Right hindlimb (tissue), 1 donor: Measurements from ENCODE around the gene FARSB.

Source experiments
- DNase-seq: peaks from one replicate; pipeline ENCODE4 v3.0.0-alpha.2; 2018

The FARSB gene

DNA sequence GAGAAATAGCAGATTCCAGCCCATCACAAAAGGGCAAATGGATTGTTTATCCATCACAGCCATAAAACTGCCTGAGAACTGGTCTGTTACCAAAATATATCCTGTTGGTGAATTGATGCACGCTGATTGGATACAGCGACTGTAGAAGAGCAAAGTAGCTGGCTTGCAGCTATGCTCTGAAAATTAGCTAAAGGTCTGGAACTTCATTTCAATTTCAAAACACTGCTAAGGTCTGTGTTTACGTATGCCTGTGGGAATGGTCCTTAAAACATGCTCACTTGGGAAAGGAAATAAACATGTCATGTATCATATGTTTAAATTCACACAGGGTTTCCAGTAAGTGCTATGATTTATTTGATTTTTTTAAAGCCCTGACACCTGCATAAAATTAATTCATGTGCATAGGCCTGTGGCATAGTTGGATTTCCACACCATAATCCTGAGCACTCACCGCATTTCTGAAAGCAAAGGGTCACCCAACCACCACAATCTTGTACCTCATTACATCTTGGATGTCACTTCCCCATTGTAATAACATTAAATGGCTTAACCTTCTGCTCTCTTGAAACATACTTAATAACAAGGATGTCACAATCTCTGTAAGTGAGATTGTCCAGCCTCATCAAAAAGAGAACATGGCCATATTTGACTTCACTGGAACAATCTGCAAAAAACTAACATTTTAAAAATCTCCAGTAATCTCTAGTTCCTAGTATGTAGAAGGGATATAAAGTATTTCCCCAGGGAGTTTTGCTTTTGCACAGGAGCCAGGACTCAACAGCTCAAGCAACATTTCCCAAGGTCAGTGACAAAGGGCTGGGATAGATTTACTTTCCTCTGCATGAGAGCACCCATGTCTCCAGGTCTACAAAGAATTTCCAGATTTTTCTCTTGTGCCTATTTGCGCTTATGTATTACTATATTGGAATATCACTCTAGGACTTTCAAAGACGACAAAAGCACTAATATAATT, 109.8 kb downstream of the FARSB start:
- DNase-seq = no peak

DNA sequence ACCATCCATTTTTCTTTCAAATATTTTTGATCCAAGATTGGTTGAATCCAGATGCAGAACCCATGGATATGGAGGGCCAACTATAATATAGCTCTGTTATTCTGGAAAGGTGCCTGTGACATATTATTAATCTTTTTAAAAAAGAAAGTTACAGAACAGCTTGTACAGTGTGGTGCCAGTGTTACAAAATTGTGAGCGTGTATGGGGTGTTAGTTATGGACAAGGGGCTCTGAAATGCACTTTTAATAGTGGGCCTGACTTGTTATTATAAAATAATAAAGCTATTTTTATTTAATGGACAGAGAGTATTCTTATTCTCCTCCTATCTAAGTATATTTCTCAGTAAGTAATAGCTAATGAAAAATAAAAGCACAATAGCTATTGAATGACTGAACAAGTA, 111.2 kb downstream of the FARSB start:
- no peak for DNase-seq

DNA sequence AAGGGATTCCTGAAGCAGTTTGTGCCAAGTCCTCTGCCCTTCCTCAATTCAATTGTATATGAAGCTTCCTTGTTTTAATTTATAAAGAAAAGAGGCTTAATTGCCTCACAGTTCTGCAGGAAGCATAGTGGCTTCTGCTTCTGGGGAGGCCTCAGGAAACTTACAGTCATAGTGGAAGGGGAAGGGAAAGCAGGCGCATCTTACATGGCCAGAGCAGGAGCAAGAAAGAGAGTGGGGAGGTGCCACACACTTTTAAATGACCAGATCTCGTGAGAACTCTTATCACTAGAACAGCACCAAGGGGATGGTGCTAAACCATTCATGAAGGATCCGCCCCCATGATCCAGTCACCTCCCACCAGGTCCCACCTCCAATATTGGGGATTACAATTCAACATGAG, 117.4 kb downstream of the FARSB start:
- DNase-seq = no peak

DNA sequence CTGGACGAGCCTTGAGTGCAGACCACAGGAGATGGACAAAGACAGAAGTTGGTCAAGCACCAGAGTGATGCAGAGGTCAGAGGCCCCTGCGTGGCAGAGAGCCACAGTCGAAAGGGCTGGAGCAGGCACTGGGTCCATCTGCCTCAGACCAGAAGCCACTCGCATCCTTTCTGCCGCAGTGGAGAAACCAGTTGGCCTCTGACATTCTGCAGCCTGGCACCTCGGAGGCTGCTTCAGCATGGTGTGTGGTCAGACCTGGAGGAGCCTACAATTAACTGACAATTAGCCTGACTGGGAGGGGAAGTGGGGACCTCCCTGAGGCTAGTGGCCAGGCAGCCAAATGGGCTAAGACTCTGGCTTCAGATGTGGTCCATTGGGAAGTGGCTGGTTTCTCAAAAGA, 120.4 kb downstream of the FARSB start:
- no peak for DNase-seq

DNA sequence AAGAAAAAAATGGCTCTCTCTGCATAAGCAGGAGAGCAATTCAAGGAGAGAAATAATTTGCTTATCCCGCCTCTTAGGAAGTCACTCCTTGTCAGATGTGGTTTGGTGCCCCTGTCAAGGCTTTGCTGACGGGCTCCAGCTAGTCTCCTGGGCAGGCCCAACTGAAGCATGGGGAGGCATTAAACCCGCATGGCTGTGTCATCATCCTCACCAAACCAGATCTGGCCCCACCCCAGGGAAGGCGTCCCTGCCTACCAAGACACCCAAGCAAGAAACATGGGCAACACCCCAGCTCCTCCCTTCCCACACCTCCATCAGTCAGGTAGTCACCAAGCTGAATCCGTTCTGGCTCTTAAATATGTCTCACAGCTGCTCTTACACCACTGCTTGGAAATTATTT, 123.6 kb downstream of the FARSB start:
- DNase-seq = no peak

DNA sequence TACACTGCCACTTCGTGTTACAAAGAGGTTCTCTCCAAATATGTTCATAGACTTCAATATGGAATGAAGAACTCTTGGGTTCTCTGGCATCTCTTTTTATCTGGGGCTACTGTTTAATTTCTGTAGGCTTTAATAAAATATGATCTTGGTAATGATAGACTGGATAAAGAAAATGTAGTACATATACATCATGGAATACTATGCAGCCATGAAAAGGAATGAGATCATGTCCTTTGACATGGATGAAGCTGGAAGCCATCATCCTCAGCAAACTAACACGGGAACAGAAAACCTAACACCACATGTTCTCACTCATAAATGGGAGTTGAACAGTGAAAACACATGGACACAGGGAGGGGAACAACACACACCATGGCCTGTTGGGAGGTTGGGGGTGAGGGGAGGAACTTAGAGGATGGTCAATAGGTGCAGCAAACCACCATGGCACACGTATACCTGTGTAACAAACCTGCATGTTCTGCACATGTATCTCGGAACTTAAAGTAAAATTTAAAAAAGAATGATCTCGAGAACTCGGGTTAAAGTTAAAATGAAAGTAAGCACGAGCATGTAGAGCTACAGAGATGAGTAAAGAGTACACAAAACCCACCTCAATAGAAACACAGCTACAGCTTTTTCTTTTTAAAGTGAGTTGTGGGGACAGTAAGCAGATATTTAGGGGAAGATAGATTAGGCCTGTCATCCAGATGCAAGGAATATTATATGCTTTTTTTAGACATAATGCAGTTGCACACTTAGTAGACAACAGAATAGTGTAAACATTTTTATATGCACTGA, 129.2 kb downstream of the FARSB start:
- DNase-seq = no peak

DNA sequence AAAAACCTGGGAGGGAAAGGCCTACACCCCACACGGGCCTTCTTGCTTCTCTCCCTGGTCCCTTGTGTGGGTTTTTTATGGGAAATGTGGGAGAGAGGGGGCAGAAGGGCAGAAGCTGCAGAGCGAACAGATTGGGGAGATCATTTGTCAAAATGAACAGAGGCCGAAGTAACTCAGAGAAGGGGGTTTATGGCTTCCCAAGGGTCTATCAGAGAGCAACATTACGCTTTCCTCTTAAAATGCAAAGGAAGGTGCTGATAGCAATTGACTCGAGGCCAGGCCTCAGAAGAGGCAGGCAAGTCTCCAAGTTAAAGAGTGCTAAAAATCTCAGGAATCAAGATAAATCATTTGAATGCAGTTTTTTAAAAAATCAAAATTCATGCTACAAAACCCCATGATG, 130.1 kb downstream of the FARSB start:
- no peak for DNase-seq

DNA sequence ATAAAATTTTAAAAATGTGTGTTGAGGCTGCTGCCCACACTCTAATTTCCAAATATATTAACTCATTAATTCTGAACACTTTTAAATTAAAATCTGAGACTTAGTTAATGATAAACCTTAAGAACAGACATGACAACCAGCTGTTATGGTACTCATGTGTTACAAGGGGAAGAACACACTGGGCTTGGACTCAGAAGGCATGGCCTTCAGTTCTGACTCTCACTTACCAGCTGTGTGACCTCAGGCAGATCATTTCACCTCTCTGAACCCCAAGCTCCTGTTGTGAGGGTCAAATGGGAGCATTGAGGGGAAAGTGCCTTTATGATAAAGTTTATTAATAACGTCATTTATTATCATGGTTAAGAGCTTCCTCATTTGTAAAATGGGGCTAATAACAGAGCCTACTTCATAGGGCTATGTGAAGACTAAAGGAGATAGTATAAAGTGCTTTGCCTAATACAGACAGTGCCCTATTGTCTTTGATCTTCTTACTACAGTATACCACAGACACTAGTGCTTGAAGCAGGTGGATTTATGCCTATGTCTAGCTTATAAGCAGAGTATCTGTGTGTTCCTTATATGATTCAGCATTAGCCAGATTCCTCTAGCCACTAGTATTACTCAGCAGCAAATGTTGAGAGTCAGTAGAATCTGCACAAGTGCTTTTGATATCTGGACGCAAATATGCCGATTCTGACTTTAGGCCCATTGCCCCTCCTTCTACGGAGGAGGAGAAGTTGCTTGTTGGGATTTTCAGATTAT, 131.9 kb downstream of the FARSB start:
- no peak for DNase-seq

DNA sequence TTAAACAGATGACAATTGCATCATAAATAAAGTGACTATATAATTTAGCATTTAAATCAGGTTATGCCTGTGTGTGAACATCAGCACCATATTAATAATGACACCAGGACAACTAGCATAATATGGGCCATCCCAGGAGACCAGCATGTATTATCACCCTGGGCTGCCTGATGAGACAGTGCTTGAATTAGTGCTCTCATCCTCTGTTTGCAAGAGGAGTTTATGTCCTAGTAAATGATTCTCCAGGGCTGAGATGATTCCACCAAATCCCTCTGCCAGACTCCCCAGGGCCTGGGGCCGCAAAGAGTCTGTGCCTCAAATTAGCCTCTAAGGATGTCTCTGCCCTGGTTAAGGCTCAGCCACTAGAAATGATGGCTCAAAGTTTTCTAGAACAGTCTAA, 133.8 kb downstream of the FARSB start:
- DNase-seq = no peak

DNA sequence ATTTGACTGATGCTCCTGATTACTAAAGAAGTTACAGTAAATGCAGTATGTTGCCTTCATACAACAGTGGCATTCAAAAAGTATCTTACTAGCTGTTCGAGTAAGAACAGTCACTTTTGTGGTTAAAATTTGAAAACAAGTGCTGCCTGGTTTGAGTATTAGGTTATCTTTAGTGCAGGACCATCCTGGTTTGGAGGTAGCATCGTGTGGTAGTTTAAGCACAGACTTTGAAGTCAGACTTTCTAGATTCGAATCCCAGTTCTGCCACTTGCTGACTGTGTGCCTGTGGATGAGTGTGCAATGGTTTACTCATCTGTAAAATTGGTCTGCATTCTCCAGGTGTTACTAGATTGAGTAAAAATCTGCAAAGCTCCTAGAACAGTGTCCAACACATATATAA, 134.8 kb downstream of the FARSB start:
- DNase-seq = no peak
